ENCODE data around the gene S100A7. TPM values are rescaled to one million over a fixed set of nuclear protein-coding genes. Genes with fewer than 3 reads are reported as not detected.
"Not testable (repeated sequence)": the region's sequence is repeated elsewhere in the genome, so short reads cannot be mapped to it uniquely, and the experiment has no call there.

The S100A7 gene
- total RNA-seq, 1 donor: not detected

- not testable (repeated sequence) for H3K4me3 ChIP-seq (ENCODE audit: low read length); H3K4me1 ChIP-seq (ENCODE audit: insufficient read depth, low read length); H3K9me3 ChIP-seq (ENCODE audit: low read depth, low read length)
- peaks cover 14% of the 10 kb centered on the region for H3K27me3 ChIP-seq (ENCODE audit: insufficient read depth, low read length)
Measured at GRCh38 chr1:153448851-153449250, 11.6 kb downstream of the S100A7 start.

- Histone ChIP-seq H3K4me1 (ENCODE audit: insufficient read depth, low read length) (no peaks in the 10 kb centered on the region), H3K27me3 (ENCODE audit: insufficient read depth, low read length) (peaks cover 14% of the 10 kb centered on the region), H3K4me3 (ENCODE audit: low read length) (no peak overlapping the region), H3K9me3 (ENCODE audit: low read depth, low read length) (no peaks in the 10 kb centered on the region)
Measured at GRCh38 chr1:153447498-153448170, 12.8 kb downstream of the S100A7 start.

GRCh38 chr1:153444078-153444477 lies 16.4 kb downstream of the S100A7 start:
- H3K4me3 ChIP-seq (ENCODE audit: low read length): no peak overlapping the region
- H3K9me3 ChIP-seq (ENCODE audit: low read depth, low read length): no peaks in the 10 kb centered on the region
- H3K4me1 ChIP-seq (ENCODE audit: insufficient read depth, low read length): no peaks in the 10 kb centered on the region
- peaks cover 3% of the 10 kb centered on the region for H3K27me3 ChIP-seq (ENCODE audit: insufficient read depth, low read length)

GRCh38 chr1:153443486-153443885 lies 17.0 kb downstream of the S100A7 start:
- Histone ChIP-seq H3K4me1 (ENCODE audit: insufficient read depth, low read length) (no peaks in the 10 kb centered on the region), H3K27me3 (ENCODE audit: insufficient read depth, low read length) (peaks cover 3% of the 10 kb centered on the region), H3K4me3 (ENCODE audit: low read length) (no peak overlapping the region), H3K9me3 (ENCODE audit: low read depth, low read length) (no peaks in the 10 kb centered on the region)

- Histone ChIP-seq H3K9me3 (ENCODE audit: low read depth, low read length) (no peaks in the 10 kb centered on the region), H3K27me3 (ENCODE audit: insufficient read depth, low read length) (no peaks in the 10 kb centered on the region), H3K4me3 (ENCODE audit: low read length) (no peak overlapping the region), H3K4me1 (ENCODE audit: insufficient read depth, low read length) (no peaks in the 10 kb centered on the region)
Measured at GRCh38 chr1:153441238-153441755, 19.2 kb downstream of the S100A7 start.

- Histone ChIP-seq H3K9me3 (ENCODE audit: low read depth, low read length) (no peaks in the 10 kb centered on the region), H3K27me3 (ENCODE audit: insufficient read depth, low read length) (no peaks in the 10 kb centered on the region), H3K4me3 (ENCODE audit: low read length) (no peak overlapping the region), H3K4me1 (ENCODE audit: insufficient read depth, low read length) (no peaks in the 10 kb centered on the region)
Measured at GRCh38 chr1:153439273-153439672, 21.2 kb downstream of the S100A7 start.

- no peaks in the 10 kb centered on the region for H3K4me1 ChIP-seq (ENCODE audit: insufficient read depth, low read length)
- no peaks in the 10 kb centered on the region for H3K27me3 ChIP-seq (ENCODE audit: insufficient read depth, low read length)
- no peaks in the 10 kb centered on the region for H3K9me3 ChIP-seq (ENCODE audit: low read depth, low read length)
- no peak overlapping the region for H3K4me3 ChIP-seq (ENCODE audit: low read length)
Measured at GRCh38 chr1:153438599-153438998, 21.9 kb downstream of the S100A7 start.

GRCh38 chr1:153437236-153437635 lies 23.2 kb downstream of the S100A7 start:
- H3K27me3 ChIP-seq (ENCODE audit: insufficient read depth, low read length): no peaks in the 10 kb centered on the region
- H3K4me1 ChIP-seq (ENCODE audit: insufficient read depth, low read length): no peaks in the 10 kb centered on the region
- no peaks in the 10 kb centered on the region for H3K9me3 ChIP-seq (ENCODE audit: low read depth, low read length)
- no peak overlapping the region for H3K4me3 ChIP-seq (ENCODE audit: low read length)

GRCh38 chr1:153434746-153435455 lies 25.6 kb downstream of the S100A7 start:
- no peaks in the 10 kb centered on the region for H3K27me3 ChIP-seq (ENCODE audit: insufficient read depth, low read length)
- no peaks in the 10 kb centered on the region for H3K4me1 ChIP-seq (ENCODE audit: insufficient read depth, low read length)
- H3K4me3 ChIP-seq (ENCODE audit: low read length): no peak overlapping the region
- H3K9me3 ChIP-seq (ENCODE audit: low read depth, low read length): no peaks in the 10 kb centered on the region

GRCh38 chr1:153432874-153433681 lies 27.4 kb downstream of the S100A7 start:
- Histone ChIP-seq H3K4me1 (ENCODE audit: insufficient read depth, low read length) (no peaks in the 10 kb centered on the region), H3K9me3 (ENCODE audit: low read depth, low read length) (no peaks in the 10 kb centered on the region), H3K27me3 (ENCODE audit: insufficient read depth, low read length) (no peaks in the 10 kb centered on the region), H3K4me3 (ENCODE audit: low read length) (no peak overlapping the region)

GRCh38 chr1:153431928-153432327 lies 28.5 kb downstream of the S100A7 start:
- no peaks in the 10 kb centered on the region for H3K9me3 ChIP-seq (ENCODE audit: low read depth, low read length)
- no peak overlapping the region for H3K4me3 ChIP-seq (ENCODE audit: low read length)
- H3K27me3 ChIP-seq (ENCODE audit: insufficient read depth, low read length): no peaks in the 10 kb centered on the region

GRCh38 chr1:153431427-153431826 lies 29.0 kb downstream of the S100A7 start:
- no peak overlapping the region for H3K4me3 ChIP-seq (ENCODE audit: low read length)
- H3K9me3 ChIP-seq (ENCODE audit: low read depth, low read length): no peaks in the 10 kb centered on the region
- no peaks in the 10 kb centered on the region for H3K4me1 ChIP-seq (ENCODE audit: insufficient read depth, low read length)
- H3K27me3 ChIP-seq (ENCODE audit: insufficient read depth, low read length): no peaks in the 10 kb centered on the region

More at GRCh38 chr1:153431928-153432327, 28.5 kb downstream of the S100A7 start:
- no peaks in the 10 kb centered on the region for H3K4me1 ChIP-seq (ENCODE audit: insufficient read depth, low read length)

- Histone ChIP-seq H3K4me1 (ENCODE audit: insufficient read depth, low read length) (no peaks in the 10 kb centered on the region), H3K4me3 (ENCODE audit: low read length) (no peak overlapping the region), H3K9me3 (ENCODE audit: low read depth, low read length) (no peaks in the 10 kb centered on the region), H3K27me3 (ENCODE audit: insufficient read depth, low read length) (no peaks in the 10 kb centered on the region)
Measured at GRCh38 chr1:153431002-153431401, 29.4 kb downstream of the S100A7 start.

GRCh38 chr1:153430561-153430960 lies 29.9 kb downstream of the S100A7 start:
- H3K4me1 ChIP-seq (ENCODE audit: insufficient read depth, low read length): no peaks in the 10 kb centered on the region
- no peaks in the 10 kb centered on the region for H3K27me3 ChIP-seq (ENCODE audit: insufficient read depth, low read length)
- no peaks in the 10 kb centered on the region for H3K9me3 ChIP-seq (ENCODE audit: low read depth, low read length)

GRCh38 chr1:153430166-153430553 lies 30.3 kb downstream of the S100A7 start:
- no peaks in the 10 kb centered on the region for H3K4me1 ChIP-seq (ENCODE audit: insufficient read depth, low read length)
- H3K27me3 ChIP-seq (ENCODE audit: insufficient read depth, low read length): no peaks in the 10 kb centered on the region
- H3K9me3 ChIP-seq (ENCODE audit: low read depth, low read length): no peaks in the 10 kb centered on the region
- H3K4me3 ChIP-seq (ENCODE audit: low read length): no peak overlapping the region

More at GRCh38 chr1:153430561-153430960, 29.9 kb downstream of the S100A7 start:
- H3K4me3 ChIP-seq (ENCODE audit: low read length): no peak overlapping the region

Data from mononuclear cell (primary cell).